Activated T-cell treated with anti-CD3 and anti-CD28 coated beads for 24 hours (primary cell): Measurements from ENCODE around the gene TPM2.
A peak's percentile ranks its signal among the peaks of the same experiment; 100 is the strongest.

Source experiments
- DNase-seq: peaks from one replicate; pipeline ENCODE4 v3.0.0-alpha.2; 2020; ENCODE audit warnings: low read depth

The TPM2 gene

DNA sequence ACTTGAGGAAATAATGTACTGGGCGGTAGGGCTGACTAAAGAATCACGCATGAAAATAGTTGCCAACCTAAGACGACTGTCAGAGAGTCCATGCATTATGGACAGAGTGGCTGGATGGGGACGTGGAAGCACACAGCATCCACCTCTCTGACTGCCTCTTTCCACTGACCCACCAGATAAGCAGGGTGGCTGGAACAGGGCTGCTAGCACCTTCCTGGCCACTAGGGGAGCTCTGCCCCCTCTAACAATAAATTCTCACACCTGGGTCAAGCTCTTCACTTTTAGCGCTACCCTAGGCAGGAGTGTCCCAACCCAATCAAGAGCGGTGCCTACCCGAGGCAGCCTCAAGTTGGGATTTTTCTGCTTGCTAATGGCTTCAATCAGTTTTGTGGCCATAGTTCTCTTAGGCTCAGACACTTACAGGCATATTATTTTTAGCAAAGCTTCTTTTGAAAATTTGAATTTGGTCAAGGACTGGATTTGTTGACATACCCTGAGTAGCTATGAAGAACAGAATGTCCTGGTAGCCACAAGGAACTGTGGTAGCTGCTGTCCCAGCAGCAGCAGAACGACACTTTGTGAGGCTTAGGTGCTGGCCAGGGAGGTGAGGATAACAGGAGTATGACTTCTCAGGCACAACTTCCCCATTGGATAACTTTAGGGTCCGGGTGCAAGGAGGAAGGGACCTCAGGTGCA, 6.9 kb upstream of the TPM2 start:
- DNase-seq: peak; percentile 40

DNA sequence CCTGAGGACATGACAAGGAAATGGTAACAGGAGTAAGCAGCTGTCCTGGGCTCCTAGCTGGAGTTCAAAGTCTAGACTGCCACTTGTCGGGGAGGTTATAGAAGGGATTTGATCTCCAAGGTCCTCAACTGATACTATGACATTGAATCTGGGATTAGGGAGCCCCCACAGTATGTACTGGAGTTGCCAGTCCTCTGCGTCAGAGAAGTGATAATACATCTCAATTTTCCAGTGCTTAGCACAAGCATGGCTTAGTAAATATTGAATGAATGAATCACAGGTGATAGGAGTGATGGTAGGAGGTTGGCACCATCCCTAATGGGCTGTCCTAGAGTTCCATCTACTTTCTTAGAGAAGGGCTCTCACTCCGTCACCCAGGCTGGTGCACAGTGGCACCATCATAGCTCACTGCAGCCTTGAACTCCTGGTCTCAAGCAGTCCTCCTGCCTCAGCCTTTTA, 6.2 kb upstream of the TPM2 start:
- no peak for DNase-seq

DNA sequence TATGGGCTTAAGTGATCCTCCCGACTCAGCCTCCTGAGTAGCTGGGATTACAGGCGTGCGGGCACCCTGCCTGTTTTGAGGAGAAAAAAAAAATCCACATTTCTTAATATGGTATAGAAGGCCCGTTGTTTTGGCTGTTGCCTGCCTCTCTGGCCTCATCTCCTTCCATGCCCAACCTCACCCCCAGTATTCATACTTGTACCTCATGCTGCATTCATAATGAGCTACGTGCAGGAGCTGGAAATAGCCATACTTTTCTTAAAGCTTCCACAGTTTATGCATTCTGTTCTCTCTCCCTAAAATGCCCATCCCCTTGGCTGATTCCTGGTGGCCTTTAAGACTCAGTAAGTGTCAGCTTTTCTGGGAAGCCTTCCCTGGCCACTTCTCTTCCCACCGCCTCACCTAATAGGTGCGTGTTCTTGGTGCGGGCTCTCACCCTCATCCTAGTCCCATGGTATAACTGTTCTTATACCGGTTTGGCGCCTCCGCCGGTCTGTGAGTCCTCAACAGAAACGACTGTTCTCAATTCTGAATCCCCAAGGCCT, 2.1 kb upstream of the TPM2 start:
- no peak for DNase-seq

DNA sequence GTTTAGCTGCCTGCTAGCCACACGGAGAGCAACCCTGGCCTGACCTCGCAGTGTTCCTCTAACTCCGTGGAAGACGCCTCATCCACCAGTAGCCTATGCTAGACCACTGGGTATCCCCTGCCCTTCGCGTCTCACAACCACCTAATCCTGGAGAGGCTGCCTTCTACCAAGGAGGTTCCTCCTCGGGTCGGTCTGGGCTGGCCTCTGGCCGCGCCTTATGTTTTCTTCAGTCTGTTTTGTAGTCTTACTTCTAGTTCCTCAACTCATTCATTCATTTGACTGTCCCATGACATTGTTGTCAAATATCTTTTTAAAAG, 1.6 kb upstream of the TPM2 start:
- DNase-seq: no peak

DNA sequence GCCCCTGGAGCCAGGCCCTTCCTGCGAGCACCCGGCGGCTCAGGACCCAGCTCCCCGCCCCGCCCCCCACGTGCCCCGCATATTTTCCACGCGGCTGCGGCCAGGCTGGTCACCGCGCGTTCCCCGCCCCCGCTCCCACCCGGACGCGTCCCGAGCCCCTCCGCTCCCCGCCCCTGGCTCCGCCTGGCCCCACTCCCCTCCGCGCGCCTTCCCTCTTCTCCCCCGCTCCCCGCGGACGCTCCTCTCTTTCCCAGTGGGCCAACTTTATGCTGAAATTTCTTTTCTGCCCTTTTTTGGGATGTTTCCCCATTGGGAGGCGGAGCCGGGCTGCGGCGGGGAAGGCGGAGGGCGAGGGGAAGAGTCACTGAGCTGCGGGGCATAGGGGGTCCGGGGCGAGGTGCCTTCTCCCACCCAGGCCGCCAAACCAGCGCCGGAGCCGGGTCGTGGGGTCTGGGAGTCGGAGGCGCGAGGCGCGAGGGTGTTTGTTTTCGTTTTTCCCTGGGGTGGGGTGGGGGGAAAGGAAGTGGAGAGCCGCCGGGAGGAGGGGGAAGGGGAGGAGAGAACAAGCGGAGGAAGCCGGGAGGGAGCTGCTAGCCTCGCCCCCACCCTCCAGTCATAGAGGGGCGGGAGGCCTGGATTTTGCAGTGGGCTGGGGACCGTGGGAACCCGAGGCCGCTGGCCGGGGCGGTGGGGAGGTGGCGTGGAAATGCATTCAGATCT, 1.0 kb upstream of the TPM2 start:
- DNase-seq: no peak

DNA sequence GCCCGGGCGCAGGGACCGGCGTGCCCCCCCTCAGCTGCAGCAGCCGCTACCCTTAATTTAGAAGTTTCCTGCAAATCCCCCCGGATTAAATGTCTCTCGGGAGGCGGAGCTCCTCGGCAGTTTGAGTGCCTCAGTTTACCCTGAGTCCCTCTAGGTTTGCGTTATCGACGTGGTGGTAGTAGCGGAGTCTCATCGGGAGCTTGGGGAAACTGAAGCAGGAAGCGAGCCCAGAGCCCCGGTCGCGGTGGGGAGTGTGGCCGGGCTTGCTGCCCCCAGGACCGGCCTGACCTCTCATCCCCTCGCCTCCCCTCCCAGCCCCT, 529 bp upstream of the TPM2 start:
- no peak for DNase-seq

DNA sequence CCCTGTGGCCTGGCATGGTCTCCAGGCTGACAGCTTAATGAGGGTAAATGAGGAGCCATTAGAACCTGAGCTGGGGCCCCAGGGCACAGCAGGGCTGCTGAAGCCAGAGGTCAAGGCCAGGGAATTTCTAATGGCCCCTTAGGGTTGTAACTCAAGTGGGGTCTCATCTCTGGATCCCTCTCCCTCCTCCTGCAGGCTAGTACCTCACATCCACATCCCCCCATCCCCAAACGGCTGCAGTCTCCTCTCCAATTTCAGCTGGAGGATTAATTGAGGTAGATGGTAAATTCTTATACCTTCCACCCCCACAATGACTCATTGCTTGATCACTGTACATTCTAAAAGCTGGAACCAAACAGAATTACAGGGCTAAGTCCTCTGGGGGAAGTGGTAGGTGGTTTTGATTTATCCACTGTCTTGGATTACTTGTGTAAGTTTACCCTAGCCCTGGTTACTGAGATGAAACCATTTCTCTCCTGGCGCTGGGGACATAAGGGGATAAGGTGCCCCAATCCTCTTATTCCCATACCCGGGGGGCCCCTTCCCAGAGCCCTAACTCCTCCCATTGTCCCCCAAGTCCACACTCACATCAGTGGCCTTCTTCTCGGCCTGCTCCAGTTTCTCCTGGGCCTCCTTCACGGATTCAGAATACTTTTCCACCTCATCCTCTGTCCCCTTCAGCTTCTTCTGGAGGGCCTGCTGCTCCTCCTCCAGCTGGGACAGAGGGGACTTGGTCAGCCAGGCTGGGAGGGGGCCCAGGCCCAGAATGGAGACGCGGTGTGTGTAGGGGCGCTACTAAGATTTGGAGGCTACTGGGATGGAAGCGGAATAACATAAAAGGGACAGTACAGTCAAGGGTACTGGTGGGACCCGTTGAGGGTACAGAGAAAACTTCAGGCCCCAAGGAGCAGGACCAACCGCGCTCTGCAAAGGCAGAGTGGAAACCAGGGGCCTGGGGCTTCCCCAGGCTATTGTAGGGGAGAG, 875 bp downstream of the TPM2 start:
- no peak for DNase-seq

DNA sequence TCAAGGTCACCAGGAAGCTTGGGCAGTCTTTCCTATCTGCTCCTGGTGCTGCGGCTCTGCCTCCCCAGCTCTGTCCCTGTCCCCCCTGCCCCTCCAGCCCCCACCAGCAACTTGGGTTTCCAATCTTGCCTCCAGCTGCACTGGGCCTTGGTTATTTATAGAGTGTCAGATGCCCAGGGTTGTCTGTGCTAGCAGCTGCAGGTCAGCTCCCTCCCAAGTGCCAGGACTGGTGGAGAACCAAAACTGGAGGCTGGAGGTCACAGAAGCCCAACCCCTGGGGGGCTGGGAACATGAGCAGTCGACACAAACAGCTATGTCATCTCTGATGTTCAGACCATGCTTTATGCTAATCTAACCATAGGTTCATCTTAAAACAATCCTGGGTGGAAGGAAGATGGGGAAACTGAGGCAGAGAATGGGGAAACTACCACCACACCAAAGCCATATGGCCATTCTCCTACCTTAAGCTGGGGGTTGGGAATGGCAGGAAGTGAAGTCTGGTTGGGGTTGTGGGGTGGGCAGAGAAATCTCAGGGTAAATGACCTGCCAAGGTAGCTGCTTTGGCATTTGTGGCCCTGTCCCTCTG, 1.7 kb downstream of the TPM2 start:
- no peak for DNase-seq

DNA sequence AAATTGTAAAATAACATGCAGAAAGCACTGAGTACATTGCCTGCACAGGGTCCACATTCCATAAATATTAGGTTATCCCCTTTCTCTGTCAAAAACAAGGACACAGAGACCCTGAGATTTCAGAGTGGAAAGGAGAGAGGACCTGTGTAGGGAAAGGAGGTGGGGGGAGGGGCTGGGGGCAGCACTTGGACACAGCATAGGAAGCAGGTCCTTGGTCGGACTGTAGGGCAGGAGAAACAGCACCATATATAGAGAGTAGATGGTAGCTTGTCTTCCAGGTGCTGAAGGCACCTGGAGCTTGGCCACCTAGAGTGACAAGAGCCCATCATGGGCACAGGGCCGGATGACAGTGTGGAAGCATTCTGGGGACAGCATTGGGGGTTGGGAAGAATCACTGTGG, 2.4 kb downstream of the TPM2 start:
- DNase-seq: no peak

DNA sequence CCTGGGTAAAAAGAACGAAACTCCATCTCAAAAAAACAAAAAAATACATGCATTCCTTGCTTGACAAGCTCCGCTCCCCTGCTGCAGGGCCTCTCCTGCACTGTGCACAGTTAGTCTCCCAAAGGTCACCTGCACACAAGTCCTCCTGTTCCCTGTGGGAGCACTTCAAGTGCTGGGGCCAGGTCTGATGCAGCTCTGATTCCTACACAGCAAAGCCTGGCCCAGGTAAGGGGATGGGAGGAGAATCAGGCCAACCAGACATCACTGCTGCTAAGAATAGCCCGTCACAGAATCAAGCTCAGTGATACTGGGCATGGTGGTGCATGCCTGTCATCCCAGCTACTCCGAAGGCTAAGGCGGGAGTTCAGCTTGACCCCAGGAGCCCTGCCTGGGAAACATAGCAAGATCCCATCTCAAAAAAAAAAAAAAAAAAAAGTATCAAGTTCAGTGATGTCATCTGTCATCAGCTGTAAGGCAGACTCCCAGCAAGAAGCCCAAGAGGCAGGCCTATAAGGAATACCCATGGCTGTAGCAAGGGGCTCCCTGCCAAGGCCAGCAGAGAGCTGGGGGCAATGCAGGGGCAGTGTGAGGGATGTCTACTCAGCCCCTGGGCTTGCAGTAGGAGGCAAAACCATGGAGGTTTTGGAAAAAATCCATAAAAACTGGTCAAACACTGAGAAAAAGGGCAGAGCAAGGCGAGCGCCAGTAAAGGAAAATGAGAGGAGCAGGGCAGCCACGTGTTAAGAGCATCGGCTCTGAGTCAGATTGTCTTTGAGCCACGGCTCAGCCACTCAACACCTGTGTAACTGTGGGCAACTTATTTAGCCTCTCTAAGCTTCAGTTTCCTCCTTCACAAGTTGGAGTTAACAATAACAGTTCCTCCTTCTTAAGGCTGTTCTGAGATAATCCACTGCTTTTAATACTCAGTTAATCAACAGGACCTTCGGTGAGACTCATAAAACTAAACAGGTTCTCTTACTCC, 3.2 kb downstream of the TPM2 start:
- no peak for DNase-seq

DNA sequence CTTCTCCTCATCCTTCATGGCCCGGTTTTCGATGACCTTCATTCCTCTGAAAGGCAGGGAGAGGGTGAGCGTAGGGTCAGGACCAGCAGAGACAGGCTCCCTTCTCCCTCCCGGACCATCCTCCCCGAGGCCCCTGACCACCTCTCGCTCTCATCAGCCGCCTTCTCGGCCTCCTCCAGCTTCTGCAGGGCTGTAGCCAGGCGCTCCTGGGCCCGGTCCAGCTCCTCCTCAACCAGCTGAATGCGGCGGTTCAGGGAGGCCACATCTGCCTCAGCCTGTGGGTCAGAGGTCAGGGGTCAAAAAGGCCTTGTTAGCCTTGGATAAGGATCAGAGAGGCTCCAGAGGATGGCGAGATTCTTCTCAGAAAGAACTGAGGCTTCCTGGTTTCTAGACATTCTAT, 4.2 kb downstream of the TPM2 start:
- DNase-seq: no peak

DNA sequence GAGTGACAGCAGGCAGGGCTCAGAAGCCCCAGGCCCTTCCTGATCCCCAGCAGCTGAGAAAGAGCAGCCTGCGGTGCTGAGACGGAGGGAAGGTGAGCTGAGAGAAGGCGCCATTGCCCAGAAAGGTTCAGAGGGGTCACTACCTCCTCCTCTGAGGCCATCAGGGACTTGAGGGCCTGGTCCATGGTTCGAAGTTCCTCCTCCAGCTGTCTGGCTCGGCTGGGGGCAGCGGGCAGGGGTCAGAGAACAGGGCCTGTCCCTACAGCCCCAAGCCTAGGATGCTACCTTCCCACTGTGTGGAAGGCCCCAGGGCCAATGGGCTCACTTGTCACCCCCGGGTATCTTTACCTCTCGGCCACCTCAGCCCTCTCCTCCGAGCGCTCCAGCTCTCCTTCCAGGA, 4.8 kb downstream of the TPM2 start:
- DNase-seq: no peak

DNA sequence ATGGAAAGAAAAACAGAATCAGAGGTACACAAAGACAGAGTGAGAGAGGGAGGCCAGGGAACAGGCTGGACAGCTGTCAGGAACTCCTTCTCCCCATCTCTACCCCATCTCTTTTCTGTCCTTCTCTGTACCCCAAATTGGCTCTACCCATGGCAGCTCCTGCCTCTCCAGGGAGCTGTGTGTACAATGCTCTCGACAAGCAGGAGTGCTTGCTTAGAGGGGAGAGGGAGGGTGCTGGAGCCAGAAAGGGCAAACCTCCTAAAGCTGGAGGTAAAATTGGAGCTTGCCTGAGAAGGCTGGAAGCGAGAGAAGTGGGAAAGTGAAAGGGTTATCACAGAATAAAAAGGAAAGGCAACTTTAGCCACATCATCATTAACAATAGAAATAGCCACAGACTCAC, 6.4 kb downstream of the TPM2 start:
- DNase-seq: no peak

DNA sequence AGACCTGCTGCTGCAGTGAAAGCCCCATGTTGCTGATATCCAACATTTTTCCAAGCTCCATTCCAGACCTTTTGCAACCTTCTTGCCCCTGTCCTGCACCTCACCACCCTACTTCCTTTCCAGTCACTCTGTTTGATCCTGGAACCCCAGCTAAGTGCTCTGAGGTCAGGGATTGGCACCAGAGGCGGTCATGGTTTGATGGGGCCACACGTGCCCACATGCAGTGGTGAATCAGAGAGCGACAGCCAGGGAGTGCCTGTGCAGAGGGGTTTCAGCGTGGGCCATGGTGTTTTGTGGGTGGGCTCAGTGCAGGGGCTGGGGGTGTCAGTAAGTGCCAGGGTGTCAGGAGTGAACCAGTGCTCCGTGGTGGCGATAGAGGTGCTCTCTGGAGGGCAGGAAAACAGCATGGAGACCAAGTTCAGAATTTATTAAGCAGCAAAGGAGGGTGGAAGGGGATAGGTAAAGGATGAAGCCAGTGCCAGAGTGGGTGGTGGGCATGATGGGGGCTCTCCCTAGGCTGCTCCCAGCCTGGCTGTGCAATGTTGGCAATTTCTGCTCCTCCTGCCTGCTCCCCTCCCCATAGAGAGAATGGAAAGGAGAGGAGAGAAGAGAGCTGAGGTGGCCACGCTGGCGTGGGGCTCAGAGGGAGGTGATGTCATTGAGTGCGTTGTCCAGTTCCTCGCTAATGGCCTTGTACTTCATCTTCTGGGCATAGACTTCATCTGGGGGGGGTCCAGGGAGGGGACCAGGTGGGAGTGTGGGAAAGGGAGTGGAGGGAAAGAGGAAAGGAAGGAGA, 7.0 kb downstream of the TPM2 start:
- DNase-seq: no peak

DNA sequence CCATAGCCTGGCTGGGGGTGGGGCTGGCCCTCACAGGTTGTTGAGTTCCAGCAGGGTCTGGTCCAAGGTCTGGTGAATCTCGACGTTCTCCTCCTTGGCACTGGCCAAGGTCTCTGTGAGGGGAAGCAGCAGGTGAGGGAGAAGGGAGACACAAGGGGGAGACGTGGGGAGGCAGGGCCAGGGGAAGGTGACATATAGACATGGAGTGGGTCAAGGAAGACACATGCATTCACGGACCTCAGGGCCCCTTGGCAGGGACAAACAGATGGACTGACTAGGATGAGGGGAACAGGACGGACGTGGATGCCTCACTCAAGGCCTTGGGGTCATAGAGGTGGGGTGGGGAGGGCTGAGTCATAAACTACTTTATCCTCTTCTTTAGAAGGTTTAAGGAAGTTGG, 7.7 kb downstream of the TPM2 start:
- DNase-seq: no peak

DNA sequence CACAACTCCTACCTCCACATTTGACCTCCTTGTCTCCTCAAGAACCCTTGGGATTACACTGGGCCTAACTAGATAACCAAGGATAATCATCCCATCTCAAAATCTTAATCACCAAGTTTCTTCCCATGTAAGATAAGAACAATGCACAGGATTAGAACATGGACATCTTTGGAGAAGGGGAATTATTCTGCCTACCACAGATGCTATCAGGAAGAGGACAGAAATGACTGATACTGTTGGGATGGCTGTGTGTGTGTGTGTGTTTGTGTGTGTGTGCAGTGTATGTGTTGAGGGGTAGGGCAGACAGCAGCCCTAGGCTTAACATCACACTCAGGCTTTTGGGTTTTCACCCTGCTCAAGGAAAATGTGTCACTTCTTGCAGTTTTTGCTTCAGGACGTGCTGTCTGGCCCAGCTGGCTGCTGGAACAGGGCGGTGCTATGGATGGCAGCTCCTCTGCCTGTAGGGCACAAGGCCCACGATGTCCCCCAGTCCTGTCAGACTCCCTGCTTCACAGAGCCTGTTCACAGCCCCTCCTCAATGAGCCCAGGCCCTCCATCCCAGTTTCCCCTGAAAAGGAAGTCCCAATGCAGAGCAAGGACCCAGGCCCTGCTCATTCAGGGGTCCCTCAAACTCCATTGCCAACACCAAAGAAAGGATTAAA, 8.3 kb downstream of the TPM2 start:
- DNase-seq: no peak

DNA sequence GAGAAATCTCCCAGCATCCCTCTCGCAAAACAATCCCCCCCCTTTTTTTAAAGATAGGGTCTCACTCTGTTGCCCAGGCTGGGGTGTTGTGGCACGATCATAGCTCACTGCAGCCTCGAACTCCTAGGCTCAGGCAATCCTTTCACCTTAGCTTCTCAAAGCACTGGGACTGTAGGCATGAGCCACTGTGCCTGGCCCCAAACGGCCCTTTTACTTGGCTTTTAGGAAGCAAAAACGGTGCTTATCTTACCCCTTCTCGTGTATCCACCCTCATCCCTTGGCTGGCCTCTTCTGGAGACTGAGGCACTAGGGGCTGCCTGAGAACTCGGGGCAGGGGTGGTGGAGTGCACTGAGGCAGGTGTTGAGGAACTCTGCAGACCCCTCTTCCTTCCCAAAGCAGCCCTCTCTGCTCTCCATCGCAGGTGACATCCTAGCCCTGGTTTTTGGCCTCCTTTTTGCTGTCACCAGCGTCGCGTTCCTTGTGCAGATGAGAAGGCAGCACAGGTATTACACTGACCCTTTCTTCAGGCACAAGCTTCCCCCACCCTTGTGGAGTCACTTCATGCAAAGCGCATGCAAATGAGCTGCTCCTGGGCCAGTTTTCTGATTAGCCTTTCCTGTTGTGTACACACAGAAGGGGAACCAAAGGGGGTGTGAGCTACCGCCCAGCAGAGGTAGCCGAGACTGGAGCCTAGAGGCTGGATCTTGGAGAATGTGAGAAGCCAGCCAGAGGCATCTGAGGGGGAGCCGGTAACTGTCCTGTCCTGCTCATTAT, 9.2 kb downstream of the TPM2 start:
- no peak for DNase-seq

DNA sequence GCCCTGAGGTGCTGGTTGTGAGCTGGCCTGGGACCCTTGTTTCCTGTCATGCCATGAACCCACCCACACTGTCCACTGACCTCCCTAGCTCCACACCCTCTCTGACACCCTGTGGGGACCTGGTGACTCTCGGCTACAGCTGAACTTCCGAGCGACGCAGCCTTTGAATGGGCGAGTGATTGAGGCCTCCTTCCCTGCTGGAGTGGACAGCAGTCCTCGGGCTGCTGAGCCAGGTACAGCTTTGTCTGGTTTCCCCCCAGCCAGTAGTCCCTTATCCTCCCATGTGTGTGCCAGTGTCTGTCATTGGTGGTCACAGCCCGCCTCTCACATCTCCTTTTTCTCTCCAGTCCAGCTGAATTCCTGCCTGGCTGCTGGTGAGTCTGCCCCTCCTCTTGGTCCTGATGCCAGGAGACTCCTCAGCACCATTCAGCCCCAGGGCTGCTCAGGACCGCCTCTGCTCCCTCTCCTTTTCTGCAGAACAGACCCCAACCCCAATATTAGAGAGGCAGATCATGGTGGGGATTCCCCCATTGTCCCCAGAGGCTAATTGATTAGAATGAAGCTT, 9.9 kb downstream of the TPM2 start:
- DNase-seq: no peak

DNA sequence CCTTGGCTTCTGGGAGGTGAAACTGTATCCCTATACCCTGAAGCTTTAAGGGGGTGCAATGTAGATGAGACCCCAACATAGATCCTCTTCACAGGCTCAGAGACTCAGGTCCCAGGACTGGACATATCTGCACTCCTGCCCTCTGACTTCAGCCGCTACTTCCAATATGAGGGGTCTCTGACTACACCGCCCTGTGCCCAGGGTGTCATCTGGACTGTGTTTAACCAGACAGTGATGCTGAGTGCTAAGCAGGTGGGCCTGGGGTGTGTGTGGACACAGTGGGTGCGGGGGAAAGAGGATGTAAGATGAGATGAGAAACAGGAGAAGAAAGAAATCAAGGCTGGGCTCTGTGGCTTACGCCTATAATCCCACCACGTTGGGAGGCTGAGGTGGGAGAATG, 10.6 kb downstream of the TPM2 start:
- DNase-seq: no peak
